ENCODE data around the gene KLHDC10. TPM values are rescaled to one million over a fixed set of nuclear protein-coding genes. Genes with fewer than 3 reads are reported as not detected.

Gene KLHDC10
- total RNA-seq, 2 experiments from 2014 or later = 7.0 to 8.8 TPM

DNA sequence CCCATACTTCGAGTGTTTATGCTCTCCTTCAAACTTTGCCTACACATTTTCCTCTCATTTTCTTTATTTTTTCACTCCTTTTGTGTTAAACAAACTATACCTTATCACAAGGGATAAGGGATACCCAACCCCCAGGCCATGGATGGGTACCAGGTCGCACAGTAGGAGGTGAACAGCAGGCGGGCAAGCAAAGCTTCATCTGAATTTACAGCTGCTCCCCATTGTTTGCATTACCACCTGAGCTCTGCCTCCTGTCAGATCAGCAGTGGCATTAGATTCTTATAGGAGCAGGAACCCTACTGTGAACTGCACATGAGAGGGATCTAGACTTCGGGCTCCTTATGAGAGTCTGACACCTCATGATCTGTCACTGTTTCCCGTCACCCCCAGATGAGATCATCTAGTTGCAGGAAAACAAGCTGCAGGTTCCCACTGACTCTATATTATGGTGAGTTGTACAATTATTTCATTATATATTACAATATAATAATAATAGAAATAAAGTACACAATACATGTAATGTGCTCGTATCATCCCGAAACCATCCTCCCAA lies 47.6 kb upstream of the KLHDC10 start:
- Mint-ChIP-seq H3K4me1 (ENCODE audit: low read depth) (no peaks in the 10 kb centered on the region), H3K36me3 (ENCODE audit: low read depth) (peaks cover 89% of the 10 kb centered on the region), H3K9me3 (no peaks in the 10 kb centered on the region), H3K4me3 (no peak overlapping the region), H3K27me3 (no peaks in the 10 kb centered on the region), H3K27ac (no peak overlapping the region)
- Histone ChIP-seq H3K4me3 (ENCODE audit: low read length) (no peak overlapping the region), H3K36me3 (ENCODE audit: insufficient read depth, low read length) (peaks cover 82% of the 10 kb centered on the region), H3K9me3 (ENCODE audit: control insufficient read depth in 1 of 2, insufficient read depth in 1 of 2, low read length in 2 of 2) (no peaks in the 10 kb centered on the region), H3K27ac (ENCODE audit: low read depth in 1 of 2, low read length in 2 of 2) (no peak overlapping the region), H3K4me1 (ENCODE audit: insufficient read depth, low read length) (no peaks in the 10 kb centered on the region), H3K27me3 (ENCODE audit: control insufficient read depth in 1 of 2, insufficient read depth in 2 of 2, low read length in 2 of 2) (no peaks in the 10 kb centered on the region)
- DNase-seq = no peak
- POLR2A ChIA-PET = no interaction called here
- TF ChIP-seq, protein P1, sequence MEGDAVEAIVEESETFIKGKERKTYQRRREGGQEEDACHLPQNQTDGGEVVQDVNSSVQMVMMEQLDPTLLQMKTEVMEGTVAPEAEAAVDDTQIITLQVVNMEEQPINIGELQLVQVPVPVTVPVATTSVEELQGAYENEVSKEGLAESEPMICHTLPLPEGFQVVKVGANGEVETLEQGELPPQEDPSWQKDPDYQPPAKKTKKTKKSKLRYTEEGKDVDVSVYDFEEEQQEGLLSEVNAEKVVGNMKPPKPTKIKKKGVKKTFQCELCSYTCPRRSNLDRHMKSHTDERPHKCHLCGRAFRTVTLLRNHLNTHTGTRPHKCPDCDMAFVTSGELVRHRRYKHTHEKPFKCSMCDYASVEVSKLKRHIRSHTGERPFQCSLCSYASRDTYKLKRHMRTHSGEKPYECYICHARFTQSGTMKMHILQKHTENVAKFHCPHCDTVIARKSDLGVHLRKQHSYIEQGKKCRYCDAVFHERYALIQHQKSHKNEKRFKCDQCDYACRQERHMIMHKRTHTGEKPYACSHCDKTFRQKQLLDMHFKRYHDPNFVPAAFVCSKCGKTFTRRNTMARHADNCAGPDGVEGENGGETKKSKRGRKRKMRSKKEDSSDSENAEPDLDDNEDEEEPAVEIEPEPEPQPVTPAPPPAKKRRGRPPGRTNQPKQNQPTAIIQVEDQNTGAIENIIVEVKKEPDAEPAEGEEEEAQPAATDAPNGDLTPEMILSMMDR (IDR thresholded peaks at IDR 0.05) = no peak
- ATAC-seq (ENCODE audit: poor library complexity) = no peak
- intact Hi-C loops (cut with DNase I, micrococcal nuclease) = no loop called here
- CTCF ChIA-PET = no interaction called here

DNA sequence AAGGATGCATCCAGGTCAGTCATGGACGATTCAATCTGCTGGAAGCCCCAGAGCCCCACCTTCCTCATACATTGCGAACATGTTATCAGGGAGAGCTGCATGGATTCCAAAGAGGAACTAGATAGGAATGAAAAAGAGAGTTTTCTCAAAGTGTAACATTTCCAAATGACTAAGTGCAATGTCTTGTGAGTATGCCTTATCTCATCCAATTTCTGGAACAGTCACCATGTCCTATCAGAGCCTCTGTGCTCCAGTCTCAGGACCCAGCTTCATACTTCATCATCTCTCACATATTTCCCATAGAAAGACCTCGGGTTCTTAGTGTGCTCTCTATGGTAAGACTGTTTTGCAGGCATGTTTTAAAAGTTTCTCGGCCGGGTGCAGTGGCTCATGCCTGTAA lies 45.9 kb upstream of the KLHDC10 start:
- no peaks in the 10 kb centered on the region for H3K27me3 Mint-ChIP-seq
- ATAC-seq (ENCODE audit: poor library complexity) = no peak

DNA sequence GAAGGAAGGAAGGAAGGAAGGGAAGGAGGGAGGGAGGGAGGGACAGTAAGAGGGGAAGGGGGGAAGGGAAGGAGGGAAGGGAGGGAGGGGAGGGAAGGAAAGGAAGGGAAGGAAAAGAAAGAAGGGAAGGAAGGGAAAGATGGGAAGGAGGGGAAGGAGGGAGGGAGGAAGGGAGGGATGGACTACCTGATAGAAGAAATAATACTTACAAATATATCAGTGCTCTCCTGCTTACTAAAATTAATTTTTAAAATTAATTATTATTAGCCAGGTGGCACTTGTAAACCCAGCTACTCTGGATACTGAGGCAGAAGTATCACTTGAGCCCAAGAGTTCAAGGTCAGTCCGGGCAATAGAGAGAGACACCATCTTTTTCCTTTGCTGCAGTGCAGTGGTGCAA lies 37.6 kb upstream of the KLHDC10 start:
- H3K27ac ChIP-seq (ENCODE audit: low read depth in 1 of 2, low read length in 2 of 2) = no peak overlapping the region
- intact Hi-C loops (cut with DNase I, micrococcal nuclease) = no loop called here
- no peak overlapping the region for H3K4me3 ChIP-seq (ENCODE audit: low read length)
- H3K4me3 Mint-ChIP-seq = no peak overlapping the region
- TF ChIP-seq, protein P1 (IDR thresholded peaks at IDR 0.05) = no peak
- no peaks in the 10 kb centered on the region for H3K9me3 Mint-ChIP-seq
- H3K9me3 ChIP-seq (ENCODE audit: control insufficient read depth in 1 of 2, insufficient read depth in 1 of 2, low read length in 2 of 2) = no peaks in the 10 kb centered on the region
- no peak overlapping the region for H3K27ac Mint-ChIP-seq
- DNase-seq (no peak), ATAC-seq (ENCODE audit: poor library complexity) (no peak)
- ChIA-PET CTCF (no interaction called here), POLR2A (no interaction called here)
- H3K27me3 ChIP-seq (ENCODE audit: control insufficient read depth in 1 of 2, insufficient read depth in 2 of 2, low read length in 2 of 2) = no peaks in the 10 kb centered on the region
- H3K36me3 ChIP-seq (ENCODE audit: insufficient read depth, low read length) = peaks cover 44% of the 10 kb centered on the region
- no peaks in the 10 kb centered on the region for H3K27me3 Mint-ChIP-seq
- no peaks in the 10 kb centered on the region for H3K4me1 Mint-ChIP-seq (ENCODE audit: low read depth)
- H3K36me3 Mint-ChIP-seq (ENCODE audit: low read depth) = peaks cover 60% of the 10 kb centered on the region
- H3K4me1 ChIP-seq (ENCODE audit: insufficient read depth, low read length) = no peaks in the 10 kb centered on the region

More for the DNA sequence above, 45.9 kb upstream of the KLHDC10 start:
- Histone ChIP-seq H3K4me1 (ENCODE audit: insufficient read depth, low read length) (no peaks in the 10 kb centered on the region), H3K27ac (ENCODE audit: low read depth in 1 of 2, low read length in 2 of 2) (no peak overlapping the region), H3K9me3 (ENCODE audit: control insufficient read depth in 1 of 2, insufficient read depth in 1 of 2, low read length in 2 of 2) (no peaks in the 10 kb centered on the region), H3K27me3 (ENCODE audit: control insufficient read depth in 1 of 2, insufficient read depth in 2 of 2, low read length in 2 of 2) (no peaks in the 10 kb centered on the region), H3K4me3 (ENCODE audit: low read length) (no peak overlapping the region), H3K36me3 (ENCODE audit: insufficient read depth, low read length) (peaks cover 77% of the 10 kb centered on the region)
- Mint-ChIP-seq H3K27ac (no peak overlapping the region), H3K4me1 (ENCODE audit: low read depth) (no peaks in the 10 kb centered on the region), H3K9me3 (no peaks in the 10 kb centered on the region), H3K36me3 (ENCODE audit: low read depth) (peaks cover 79% of the 10 kb centered on the region), H3K4me3 (no peak overlapping the region)
- DNase-seq = no peak
- intact Hi-C loops (cut with DNase I, micrococcal nuclease) = no loop called here
- ChIA-PET CTCF (interaction anchor here (0.6 kb wide), 1 partner anchor 89 kb away, joined by 3 read pairs; no protein-coding TSS in a partner anchor), POLR2A (no interaction called here)
- TF ChIP-seq, protein P1 (IDR thresholded peaks at IDR 0.05) = no peak
